K562 (cell line): Measurements from ENCODE around the gene ZNF302. TPM values are rescaled to one million over a fixed set of nuclear protein-coding genes. Genes with fewer than 3 reads are reported as not detected.

Source experiments
- ATAC-seq: fragments of 200-7000 bp; cut with Tn5 transposase; 3 replicates; pipeline ENCODE4 v1.9.1; 2020; ENCODE audit warnings: moderate library complexity
- BruUV-seq: library from RNA; stranded (reverse); fragments of 400-500 nt; replicated peaks from 2 replicates; lab custom pipeline; 2021; lab: Mats Ljungman, UMichigan
- CTCF ChIA-PET: fragments of 300-600 bp; formaldehyde crosslinking; extraction: SDS; loops from one replicate; lab custom pipeline; 2021; ENCODE audit warnings: low intra/inter-chr PET ratio; lab: Yijun Ruan, JAX
- POLR2A ChIA-PET: fragments of 300-600, 350-650 bp; sonication (Branson Sonifier 250); formaldehyde crosslinking; extraction: SDS; loops from one replicate; lab custom pipeline; 2021; ENCODE audit warnings: antibody characterized with exemption, inconsistent platforms; lab: Yijun Ruan, JAX
- DNase-seq, 4 experiments: peaks; one replicate each; pipeline versions ENCODE4 v3.0.0 to v3.0.0-alpha.2; 2011 to 2018; ENCODE audit warnings: low spot score in 3 of 4, mixed read lengths in 3 of 4; ENCODE audit errors: extremely low read depth in 1 of 4
- FAIRE-seq: peaks from 2 replicates; lab custom pipeline; 2011; peaks lifted over from hg19 to GRCh38; lab: Jason Lieb, UNC
- H2AFZ ChIP-seq: 2 replicates; pipeline ENCODE4 v1.6.0; 2011; ENCODE audit warnings: low read depth, low read length, control low read depth, inconsistent platforms
- H3K27ac ChIP-seq: fragments of 200-600 bp; 3 replicates; pipeline ENCODE4 v1.8.0; 2011; ENCODE audit warnings: low read depth, mild to moderate bottlenecking, control low read depth, inconsistent platforms, low read length, moderate library complexity, mixed read lengths; ENCODE audit errors: extremely low read depth
- H3K27me3 ChIP-seq, 2 experiments: fragments of 300-600 bp in 1 of 2; 2 replicates in 1 of 2; 3 replicates in 1 of 2; pipeline versions ENCODE4 v1.6.0 to v1.8.0; 2011; ENCODE audit warnings: inconsistent platforms in 2 of 2, low read length in 2 of 2, mild to moderate bottlenecking in 1 of 2, mixed read lengths in 1 of 2, moderate library complexity in 1 of 2; ENCODE audit not compliant: control insufficient read depth in 2 of 2, insufficient read depth in 2 of 2
- H3K36me3 ChIP-seq: fragments of 300-600 bp; 3 replicates; pipeline ENCODE4 v1.8.0; 2011; ENCODE audit warnings: mild to moderate bottlenecking, low read length, inconsistent platforms; ENCODE audit not compliant: control insufficient read depth, insufficient read depth
- H3K4me1 ChIP-seq, 2 experiments: fragments of 200-600 bp in 1 of 2; replicated peaks in 1 of 2; 2 replicates in 1 of 2; 3 replicates in 1 of 2; pipeline versions ENCODE4 v1.5.1 to v1.8.0; 2011; ENCODE audit warnings: inconsistent platforms in 2 of 2, low read length in 2 of 2, mild to moderate bottlenecking in 1 of 2, mixed read lengths in 1 of 2, moderate library complexity in 1 of 2; ENCODE audit not compliant: control insufficient read depth in 2 of 2, insufficient read depth in 2 of 2
- H3K4me2 ChIP-seq: 2 replicates; pipeline ENCODE4 v1.6.1; 2011; ENCODE audit warnings: low read length, control low read depth, inconsistent platforms, mixed read lengths; ENCODE audit not compliant: insufficient read depth
- H3K4me3 ChIP-seq: fragments of 200-600 bp; sonication (generic), shearing (Covaris generic); 2 replicates; pipeline ENCODE4 v1.5.1; 2016; ENCODE audit warnings: control low read depth, inconsistent platforms
- H3K79me2 ChIP-seq: fragments of 200-600 bp; 3 replicates; pipeline ENCODE4 v1.8.0; 2011; ENCODE audit warnings: low read length, inconsistent platforms; ENCODE audit not compliant: control insufficient read depth, insufficient read depth
- H3K9ac ChIP-seq, 2 experiments: 2 replicates each; pipeline versions ENCODE4 v1.6.0 to v1.6.1; 2011; ENCODE audit warnings: low read depth in 2 of 2, low read length in 2 of 2, control low read depth in 1 of 2, inconsistent platforms in 1 of 2, mild to moderate bottlenecking in 1 of 2, mixed read lengths in 1 of 2; ENCODE audit not compliant: insufficient read depth in 1 of 2
- H3K9me1 ChIP-seq: one replicate; pipeline ENCODE4 v1.6.0; 2011; ENCODE audit warnings: inconsistent platforms, mild to moderate bottlenecking, low read length, moderate library complexity; ENCODE audit not compliant: control insufficient read depth, insufficient read depth
- H3K9me3 ChIP-seq: replicated peaks from 2 replicates; pipeline ENCODE4 v1.5.1; 2011; ENCODE audit warnings: low read depth, low read length, inconsistent platforms; ENCODE audit not compliant: control insufficient read depth, insufficient read depth
- H4K20me1 ChIP-seq: replicated peaks from 2 replicates; pipeline ENCODE4 v1.6.1; 2011; ENCODE audit warnings: low read length, inconsistent platforms, mixed read lengths; ENCODE audit not compliant: control insufficient read depth, insufficient read depth
- ARID3B ChIP-seq: fragments of 250-450 bp; sonication (Bioruptor Pico); IDR thresholded peaks from 2 replicates; pipeline ENCODE4 v1.4.0; 2020; ENCODE audit warnings: borderline replicate concordance
- BCL6 ChIP-seq: fragments of 250-450 bp; sonication (Bioruptor Pico); IDR thresholded peaks from 2 replicates; pipeline ENCODE4 v1.4.0; 2020
- RB1 ChIP-seq: fragments of 450-650 bp; IDR thresholded peaks from 2 replicates; pipeline ENCODE4 v1.6.1; 2017; ENCODE audit warnings: low read depth, mild to moderate bottlenecking
- TAF7 ChIP-seq: fragments of 450-650 bp; IDR thresholded peaks from 2 replicates; pipeline ENCODE4 v1.6.1; 2016; ENCODE audit warnings: missing genetic modification characterization, missing compliant biosample characterization
- ZFPM2 ChIP-seq: fragments of 250-450 bp; sonication (Bioruptor Pico); IDR thresholded peaks from 2 replicates; pipeline ENCODE4 v1.5.1; 2022; ENCODE audit warnings: mild to moderate bottlenecking
- ZNF121 ChIP-seq: sonication (generic); formaldehyde crosslinking; conservative IDR thresholded peaks from 2 replicates; pipeline ENCODE4 v1.8.0; 2022; ENCODE audit warnings: missing genetic modification reagents
- WGBS: fragments of 100-300 bp; shearing (Covaris generic); methylation state at CpG from one replicate; pipeline ENCODE4 v1.1.6; 2016; ENCODE audit warnings: low coverage, mixed read lengths; ENCODE audit not compliant: insufficient coverage; ENCODE audit errors: missing lambda C conversion rate; 5-methylcytosine and 5-hydroxymethylcytosine counted together
- in situ Hi-C: fragments of 300-500 bp; cut with MboI; formaldehyde crosslinking; loops from 4 replicates; pipeline ENCODE4 v1.15.0; 2018; ENCODE audit warnings: inconsistent platforms, mixed read lengths
- intact Hi-C: fragments of 100-400 bp; cut with micrococcal nuclease; formaldehyde crosslinking; loops from 2 replicates; pipeline ENCODE4 v1.14.2; 2022
- polyA plus RNA-seq, 8 experiments: library from polyadenylated mRNA; depleted of rRNA in 4 of 8; stranded (reverse) in 5 of 8; unstranded in 3 of 8; fragments of >200 nt; fragmentation: Nextera tagmentation in 2 of 8; fragmentation: Illumina TruSeq in 1 of 8; extraction: Ambion mirVana in 2 of 8; extraction: Trizol in 1 of 8; gene quantifications; 2 replicates each; pipeline versions ENCODE4 v1.2.1 to v1.2.3, GENCODE V29; 2011 to 2014; ENCODE audit warnings: inconsistent platforms in 1 of 8, missing spikeins in 1 of 8
- total RNA-seq, 7 experiments: library from RNA; depleted of rRNA in 6 of 7; stranded (reverse); fragments of >200 nt in 6 of 7; fragmentation: Illumina TruSeq in 2 of 7; extraction: Trizol in 2 of 7; gene quantifications; 2 replicates each; pipeline versions ENCODE4 v1.2.1 to v1.2.3, GENCODE V29; 2011 to 2021; ENCODE audit warnings: low replicate concordance in 1 of 7
- TF ChIP-seq, protein P1 (sequence below): sonication (generic); formaldehyde crosslinking; IDR thresholded peaks from 2 replicates; pipeline ENCODE4 v1.8.0; 2022; ENCODE audit warnings: missing genetic modification reagents, mild to moderate bottlenecking, moderate library complexity, borderline replicate concordance
- TF ChIP-seq, protein P2 (sequence below): fragments of 150-350 bp; IDR thresholded peaks from 2 replicates; pipeline ENCODE4 v1.6.1; 2014; ENCODE audit warnings: low read depth, mild to moderate bottlenecking, low read length, borderline replicate concordance

Gene ZNF302
- total and polyA plus RNA-seq, 9 of the 15 experiments (the other 6 are each of a cell fraction or from before 2014, with no cell fraction given), result 0.08 to 1.0 (median 0.27) TPM; not detected in 1

GRCh38 chr19:34687348-34687747, 9.9 kb downstream of the ZNF302 start:
- ChIA-PET CTCF (no interaction called here), POLR2A (interaction anchor here (0.5 kb wide), 1 partner anchor 11 kb away, joined by 4 read pairs; no protein-coding TSS in a partner anchor)
- intact Hi-C loops, result no loop called here
- Histone ChIP-seq H3K79me2 (no peaks in the 10 kb centered on the region), H3K27me3 (peaks cover 0 to 5% of the 10 kb centered on the region in 2 experiments; a peak in 3 of 5 replicates), H4K20me1 (no peaks in the 10 kb centered on the region), H3K36me3 (no peaks in the 10 kb centered on the region), H2AFZ (no peak overlapping the region), H3K4me3 (no peak overlapping the region)
- FAIRE-seq, result no peak
- TF ChIP-seq, protein P1, sequence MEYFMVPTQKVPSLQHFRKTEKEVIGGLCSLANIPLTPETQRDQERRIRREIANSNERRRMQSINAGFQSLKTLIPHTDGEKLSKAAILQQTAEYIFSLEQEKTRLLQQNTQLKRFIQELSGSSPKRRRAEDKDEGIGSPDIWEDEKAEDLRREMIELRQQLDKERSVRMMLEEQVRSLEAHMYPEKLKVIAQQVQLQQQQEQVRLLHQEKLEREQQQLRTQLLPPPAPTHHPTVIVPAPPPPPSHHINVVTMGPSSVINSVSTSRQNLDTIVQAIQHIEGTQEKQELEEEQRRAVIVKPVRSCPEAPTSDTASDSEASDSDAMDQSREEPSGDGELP (CRISPR knock-in tag), result no peak
- TF ChIP-seq TAF7 (tag) (no peak), ZFPM2 (CRISPR knock-in tag) (no peak), RB1 (no peak), ZNF121 (CRISPR knock-in tag) (no peak), BCL6 (CRISPR knock-in tag) (no peak), ARID3B (CRISPR knock-in tag) (no peak)
- TF ChIP-seq, protein P2, sequence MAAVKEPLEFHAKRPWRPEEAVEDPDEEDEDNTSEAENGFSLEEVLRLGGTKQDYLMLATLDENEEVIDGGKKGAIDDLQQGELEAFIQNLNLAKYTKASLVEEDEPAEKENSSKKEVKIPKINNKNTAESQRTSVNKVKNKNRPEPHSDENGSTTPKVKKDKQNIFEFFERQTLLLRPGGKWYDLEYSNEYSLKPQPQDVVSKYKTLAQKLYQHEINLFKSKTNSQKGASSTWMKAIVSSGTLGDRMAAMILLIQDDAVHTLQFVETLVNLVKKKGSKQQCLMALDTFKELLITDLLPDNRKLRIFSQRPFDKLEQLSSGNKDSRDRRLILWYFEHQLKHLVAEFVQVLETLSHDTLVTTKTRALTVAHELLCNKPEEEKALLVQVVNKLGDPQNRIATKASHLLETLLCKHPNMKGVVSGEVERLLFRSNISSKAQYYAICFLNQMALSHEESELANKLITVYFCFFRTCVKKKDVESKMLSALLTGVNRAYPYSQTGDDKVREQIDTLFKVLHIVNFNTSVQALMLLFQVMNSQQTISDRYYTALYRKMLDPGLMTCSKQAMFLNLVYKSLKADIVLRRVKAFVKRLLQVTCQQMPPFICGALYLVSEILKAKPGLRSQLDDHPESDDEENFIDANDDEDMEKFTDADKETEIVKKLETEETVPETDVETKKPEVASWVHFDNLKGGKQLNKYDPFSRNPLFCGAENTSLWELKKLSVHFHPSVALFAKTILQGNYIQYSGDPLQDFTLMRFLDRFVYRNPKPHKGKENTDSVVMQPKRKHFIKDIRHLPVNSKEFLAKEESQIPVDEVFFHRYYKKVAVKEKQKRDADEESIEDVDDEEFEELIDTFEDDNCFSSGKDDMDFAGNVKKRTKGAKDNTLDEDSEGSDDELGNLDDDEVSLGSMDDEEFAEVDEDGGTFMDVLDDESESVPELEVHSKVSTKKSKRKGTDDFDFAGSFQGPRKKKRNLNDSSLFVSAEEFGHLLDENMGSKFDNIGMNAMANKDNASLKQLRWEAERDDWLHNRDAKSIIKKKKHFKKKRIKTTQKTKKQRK, result no peak
- TF ChIP-seq, all 486 proteins: peak for 0
- no peaks in the 10 kb centered on the region; the same call in 1 of the 2 replicates for H3K9me3 ChIP-seq
- no TSS peak for BruUV-seq
- DNase-seq (no peak), ATAC-seq (no peak)
- H3K27ac ChIP-seq, result no peak overlapping the region
- in situ Hi-C loops, result no loop called here
- H3K9ac ChIP-seq, result no peak overlapping the region
- no peak overlapping the region for H3K4me2 ChIP-seq
- H3K9me1 ChIP-seq, result no peaks in the 10 kb centered on the region
- H3K4me1 ChIP-seq, result no peaks in the 10 kb centered on the region; a peak in 2 of 5 replicates
- WGBS, result 0% methylated on average over 2 of the region's 2 CpGs
